Hepatocyte (in vitro differentiated cells): ENCODE results near the gene USP24.

ENCODE experiments used
- CTCF ChIP-seq: fragments of 200-600 bp; sonication (generic); IDR thresholded peaks from 2 replicates; pipeline ENCODE4 v1.5.1; 2016; ENCODE audit warnings: antibody characterized with exemption, mild to moderate bottlenecking; ENCODE audit not compliant: poor library complexity
- EZH2 ChIP-seq: fragments of 200-600 bp; sonication (generic); IDR thresholded peaks from 2 replicates; pipeline ENCODE4 v1.6.1; 2016; ENCODE audit warnings: antibody characterized with exemption, mild to moderate bottlenecking, borderline replicate concordance
- EZH2phosphoT487 ChIP-seq: fragments of 200-600 bp; sonication (generic); IDR thresholded peaks from one replicate; pipeline ENCODE4 v1.6.1; 2018; ENCODE audit warnings: antibody characterized with exemption, mild to moderate bottlenecking, low read depth, moderate library complexity; ENCODE audit not compliant: unreplicated experiment, severe bottlenecking

GRCh38 chr1:55213151-55213884 lies 1.8 kb downstream of the USP24 start:
- TF ChIP-seq CTCF, result no peak
- TF ChIP-seq EZH2, result no peak
- TF ChIP-seq EZH2phosphoT487, result no peak
